ENCODE data around the gene IFITM5. TPM values are rescaled to one million over a fixed set of nuclear protein-coding genes. Genes with fewer than 3 reads are reported as not detected.
A peak's percentile ranks its signal among the peaks of the same experiment; 100 is the strongest.

The IFITM5 gene
- total RNA-seq, 2 donors from 2014 or later = not detected

- Histone ChIP-seq H3K36me3 (peaks cover 6% of the 10 kb centered on the region in 2 donors), H3K27me3 (replicated peaks; ENCODE audit: insufficient read depth) (no peaks in the 10 kb centered on the region), H3K4me1 (replicated peaks) (no peaks in the 10 kb centered on the region), H3K4me3 (no peak overlapping the region), H3K9me3 (no peaks in the 10 kb centered on the region), H3K27ac (no peak overlapping the region)
- 88% methylated on average over 6 of the region's 8 CpGs for WGBS
- intact Hi-C loops (cut with DNase I) = no loop called here
- TF ChIP-seq POLR2AphosphoS5 (IDR thresholded peaks at IDR 0.05) (no peak), POLR2A (IDR thresholded peaks at IDR 0.05) (no peak)
- TF ChIP-seq, protein P1, sequence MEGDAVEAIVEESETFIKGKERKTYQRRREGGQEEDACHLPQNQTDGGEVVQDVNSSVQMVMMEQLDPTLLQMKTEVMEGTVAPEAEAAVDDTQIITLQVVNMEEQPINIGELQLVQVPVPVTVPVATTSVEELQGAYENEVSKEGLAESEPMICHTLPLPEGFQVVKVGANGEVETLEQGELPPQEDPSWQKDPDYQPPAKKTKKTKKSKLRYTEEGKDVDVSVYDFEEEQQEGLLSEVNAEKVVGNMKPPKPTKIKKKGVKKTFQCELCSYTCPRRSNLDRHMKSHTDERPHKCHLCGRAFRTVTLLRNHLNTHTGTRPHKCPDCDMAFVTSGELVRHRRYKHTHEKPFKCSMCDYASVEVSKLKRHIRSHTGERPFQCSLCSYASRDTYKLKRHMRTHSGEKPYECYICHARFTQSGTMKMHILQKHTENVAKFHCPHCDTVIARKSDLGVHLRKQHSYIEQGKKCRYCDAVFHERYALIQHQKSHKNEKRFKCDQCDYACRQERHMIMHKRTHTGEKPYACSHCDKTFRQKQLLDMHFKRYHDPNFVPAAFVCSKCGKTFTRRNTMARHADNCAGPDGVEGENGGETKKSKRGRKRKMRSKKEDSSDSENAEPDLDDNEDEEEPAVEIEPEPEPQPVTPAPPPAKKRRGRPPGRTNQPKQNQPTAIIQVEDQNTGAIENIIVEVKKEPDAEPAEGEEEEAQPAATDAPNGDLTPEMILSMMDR (IDR thresholded peaks at IDR 0.05) = no peak
- DNase-seq (ENCODE audit: low spot score) = no peak
These were observed 46.7 kb downstream of the IFITM5 start for GRCh38 chr11:252666-253065.

DNA sequence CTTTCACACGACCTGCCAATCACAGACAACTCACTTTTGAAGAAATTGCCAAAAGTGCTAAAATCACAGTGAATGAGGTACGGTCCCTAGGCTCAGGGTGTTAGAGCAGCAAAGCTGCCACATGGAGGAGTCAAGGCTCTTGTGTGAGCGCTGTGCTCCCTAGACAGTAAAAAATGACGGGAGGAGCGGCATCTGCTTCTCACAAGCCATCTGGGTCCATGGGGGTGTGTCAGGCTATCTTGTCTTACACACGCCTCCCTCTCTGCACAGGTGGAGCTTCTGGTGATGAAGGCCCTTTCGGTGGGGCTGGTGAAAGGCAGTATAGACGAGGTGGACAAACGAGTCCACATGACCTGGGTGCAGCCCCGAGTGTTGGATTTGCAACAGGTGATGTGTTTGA, 47.8 kb downstream of the IFITM5 start:
- WGBS = 72% methylated on average over 10 of the region's 10 CpGs
- no peak for DNase-seq (ENCODE audit: low spot score)
- TF ChIP-seq POLR2A (IDR thresholded peaks at IDR 0.05) = no peak
- no peak for TF ChIP-seq POLR2AphosphoS5 (IDR thresholded peaks at IDR 0.05)
- TF ChIP-seq, protein P1 (IDR thresholded peaks at IDR 0.05) = no peak

GRCh38 chr11:250740-251299, 48.5 kb downstream of the IFITM5 start:
- TF ChIP-seq, protein P1 (IDR thresholded peaks at IDR 0.05) = peak in 3 of 4 experiments; percentile 39 to 52 (median 47)
- TF ChIP-seq POLR2A (IDR thresholded peaks at IDR 0.05) = no peak
- intact Hi-C loops (cut with DNase I) = no loop called here
- Histone ChIP-seq H3K36me3 (peaks cover 7 to 12% of the 10 kb centered on the region in 2 donors), H3K4me3 (no peak overlapping the region), H3K4me1 (replicated peaks) (no peaks in the 10 kb centered on the region), H3K27ac (no peak overlapping the region), H3K27me3 (replicated peaks; ENCODE audit: insufficient read depth) (no peaks in the 10 kb centered on the region), H3K9me3 (no peaks in the 10 kb centered on the region)
- 80% methylated on average over 10 of the region's 10 CpGs for WGBS
- DNase-seq (ENCODE audit: low spot score) = peak; percentile 29

More for the DNA sequence above, 47.8 kb downstream of the IFITM5 start:
- H3K27ac ChIP-seq = no peak overlapping the region
- H3K4me3 ChIP-seq = no peak overlapping the region
- intact Hi-C loops (cut with DNase I) = no loop called here
- no peaks in the 10 kb centered on the region for H3K9me3 ChIP-seq
- no peaks in the 10 kb centered on the region for H3K4me1 ChIP-seq (replicated peaks)
- H3K36me3 ChIP-seq = peaks cover 7 to 12% of the 10 kb centered on the region in 2 donors
- no peaks in the 10 kb centered on the region for H3K27me3 ChIP-seq (replicated peaks; ENCODE audit: insufficient read depth)

DNA sequence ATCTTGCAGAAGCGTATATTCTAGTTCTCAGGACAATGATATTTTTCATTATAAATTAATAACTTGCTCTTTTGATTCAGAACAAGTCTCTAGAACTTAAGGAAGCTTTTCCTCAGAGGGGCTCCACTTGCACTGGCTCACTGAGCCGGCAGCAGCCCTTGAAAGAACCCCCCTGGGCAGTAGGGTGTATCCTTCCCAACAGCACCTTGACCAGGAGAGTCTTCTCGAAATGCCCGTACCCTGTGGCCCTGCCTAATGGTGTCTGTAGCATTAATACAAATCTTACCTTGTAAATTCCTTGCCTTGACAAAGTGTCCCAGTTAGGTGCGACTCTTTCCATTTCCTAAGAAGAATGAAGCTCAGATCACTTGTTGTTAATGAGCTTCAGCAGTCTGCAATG, 49.1 kb downstream of the IFITM5 start:
- Histone ChIP-seq H3K27ac (no peak overlapping the region), H3K4me1 (replicated peaks) (no peaks in the 10 kb centered on the region), H3K4me3 (no peak overlapping the region), H3K27me3 (replicated peaks; ENCODE audit: insufficient read depth) (no peaks in the 10 kb centered on the region), H3K36me3 (peaks cover 7 to 12% of the 10 kb centered on the region in 2 donors), H3K9me3 (no peaks in the 10 kb centered on the region)
- WGBS = 79% methylated on average over 5 of the region's 5 CpGs
- TF ChIP-seq, protein P1 (IDR thresholded peaks at IDR 0.05) = no peak
- TF ChIP-seq POLR2A (IDR thresholded peaks at IDR 0.05) (no peak), POLR2AphosphoS5 (IDR thresholded peaks at IDR 0.05) (no peak)
- DNase-seq (ENCODE audit: low spot score) = no peak
- intact Hi-C loops (cut with DNase I) = no loop called here

DNA sequence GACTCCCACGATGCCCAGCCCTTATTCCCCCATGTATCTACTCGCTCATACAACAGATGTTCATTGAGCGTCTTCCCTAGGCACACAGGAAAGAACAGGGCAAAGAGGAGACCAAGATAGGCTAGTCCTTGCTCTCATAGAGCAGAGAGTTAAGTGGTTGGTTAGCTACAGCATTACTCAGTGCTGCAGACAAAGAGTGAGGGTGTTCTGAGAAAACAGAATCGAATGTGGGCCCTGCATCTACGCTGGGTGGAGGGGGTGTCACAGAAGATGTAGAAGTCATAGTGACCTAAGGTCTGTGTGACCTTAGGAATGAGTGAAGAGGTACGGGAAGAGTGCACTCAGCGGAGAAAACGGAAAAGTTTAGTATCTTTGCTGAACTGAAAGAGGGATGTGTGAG, 50.3 kb downstream of the IFITM5 start:
- DNase-seq (ENCODE audit: low spot score) = no peak
- 89% methylated on average over 8 of the region's 8 CpGs for WGBS
- Histone ChIP-seq H3K4me3 (no peak overlapping the region), H3K27ac (no peak overlapping the region), H3K4me1 (replicated peaks) (no peaks in the 10 kb centered on the region), H3K9me3 (no peaks in the 10 kb centered on the region), H3K27me3 (replicated peaks; ENCODE audit: insufficient read depth) (no peaks in the 10 kb centered on the region), H3K36me3 (peaks cover 7 to 16% of the 10 kb centered on the region in 2 donors)
- intact Hi-C loops (cut with DNase I) = no loop called here
- TF ChIP-seq, protein P1 (IDR thresholded peaks at IDR 0.05) = no peak
- TF ChIP-seq POLR2AphosphoS5 (IDR thresholded peaks at IDR 0.05) (no peak), POLR2A (IDR thresholded peaks at IDR 0.05) (no peak)

Data from prostate gland (tissue), 2 donors.